HepG2 (cell line): ENCODE data around the gene BMERB1. TPM values are rescaled to one million over a fixed set of nuclear protein-coding genes. Genes with fewer than 3 reads are reported as not detected.
A peak's percentile ranks its signal among the peaks of the same experiment; 100 is the strongest.

Experiments
- CEBPB ChIP-seq: IDR thresholded peaks from 2 replicates; pipeline ENCODE4 v1.6.1; 2011; ENCODE audit warnings: low read depth, low read length, improper control_type of control experiment, borderline replicate concordance
- KDM2A ChIP-seq: sonication (generic); formaldehyde crosslinking; IDR thresholded peaks from 2 replicates; pipeline ENCODE4 v1.4.0; 2020; ENCODE audit warnings: low read depth, missing genetic modification reagents, borderline replicate concordance
- MYC ChIP-seq: sonication (generic); formaldehyde crosslinking; IDR thresholded peaks from 2 replicates; pipeline ENCODE4 v1.9.0; 2021; ENCODE audit warnings: missing genetic modification reagents, borderline replicate concordance
- RBAK ChIP-seq: sonication (generic); formaldehyde crosslinking; IDR thresholded peaks from 2 replicates; pipeline ENCODE4 v1.5.1; 2020; ENCODE audit warnings: mild to moderate bottlenecking, missing genetic modification reagents
- RNF2 ChIP-seq: fragments of 450-650 bp; conservative IDR thresholded peaks from 2 replicates; pipeline ENCODE4 v1.6.1; 2016; ENCODE audit warnings: low read depth
- ZFAT ChIP-seq: sonication (generic); formaldehyde crosslinking; conservative IDR thresholded peaks from 2 replicates; pipeline ENCODE4 v1.8.1; 2023; ENCODE audit warnings: missing genetic modification reagents, inconsistent platforms
- ZNF207 ChIP-seq: fragments of 450-650 bp; IDR thresholded peaks from 2 replicates; pipeline ENCODE4 v1.6.1; 2016; ENCODE audit warnings: antibody characterized with exemption, borderline replicate concordance
- ZNF251 ChIP-seq: sonication (generic); formaldehyde crosslinking; IDR thresholded peaks from 2 replicates; pipeline ENCODE4 v1.9.0; 2021; ENCODE audit warnings: mild to moderate bottlenecking, missing genetic modification reagents
- ZNF350 ChIP-seq: sonication (generic); formaldehyde crosslinking; IDR thresholded peaks from 2 replicates; pipeline ENCODE4 v1.4.0; 2020; ENCODE audit warnings: mild to moderate bottlenecking, low read depth, missing genetic modification reagents, borderline replicate concordance
- ZNF354B ChIP-seq: sonication (generic); formaldehyde crosslinking; IDR thresholded peaks from 2 replicates; pipeline ENCODE4 v1.8.0; 2022; ENCODE audit warnings: mild to moderate bottlenecking, missing genetic modification reagents
- ZNF674 ChIP-seq: sonication (generic); formaldehyde crosslinking; IDR thresholded peaks from 2 replicates; pipeline ENCODE4 v1.5.0; 2020; ENCODE audit warnings: low read depth, mild to moderate bottlenecking, missing genetic modification reagents
- polyA plus RNA-seq, 8 experiments: library from polyadenylated mRNA; depleted of rRNA in 3 of 8; stranded (reverse) in 7 of 8; unstranded in 1 of 8; fragments of >200 nt; fragmentation: Illumina TruSeq in 4 of 8; extraction: Trizol in 4 of 8; gene quantifications; 2 replicates each; pipeline versions ENCODE4 v1.2.1 to v1.2.3, GENCODE V29; 2011 to 2016; ENCODE audit warnings: low read depth in 4 of 8, missing spikeins in 1 of 8, mixed read lengths in 1 of 8; ENCODE audit not compliant: insufficient read depth in 1 of 8
- total RNA-seq, 5 experiments: library from RNA; depleted of rRNA; stranded (reverse); fragments of >200 nt; fragmentation: Illumina TruSeq; extraction: Trizol; gene quantifications; 2 replicates each; pipeline ENCODE4 v1.2.3, GENCODE V29; 2016; ENCODE audit warnings: low read depth in 1 of 5
- TF ChIP-seq, protein P1 (sequence below): IDR thresholded peaks from 2 replicates; pipeline ENCODE4 v1.6.1; 2016; ENCODE audit warnings: low read depth, missing genetic modification reagents, missing compliant biosample characterization
- TF ChIP-seq, protein P2 (sequence below): IDR thresholded peaks from 2 replicates; pipeline ENCODE4 v1.6.1; 2016; ENCODE audit warnings: mild to moderate bottlenecking
- TF ChIP-seq, protein P3 (sequence below): sonication (generic); formaldehyde crosslinking; IDR thresholded peaks from 2 replicates; pipeline ENCODE4 v1.4.0; 2020; ENCODE audit warnings: missing genetic modification reagents
- TF ChIP-seq, protein P4 (sequence below): sonication (generic); formaldehyde crosslinking; IDR thresholded peaks from 2 replicates; pipeline ENCODE4 v1.5.0; 2020; ENCODE audit warnings: missing genetic modification reagents, mild to moderate bottlenecking, borderline replicate concordance
- TF ChIP-seq, protein P5 (sequence below): sonication (generic); formaldehyde crosslinking; IDR thresholded peaks from 2 replicates; pipeline ENCODE4 v1.5.0; 2020; ENCODE audit warnings: mild to moderate bottlenecking, missing genetic modification reagents

The BMERB1 gene
- total and polyA plus RNA-seq, 2 of the 13 experiments (the other 11 are each of a cell fraction or from before 2014, with no cell fraction given): 1.4 TPM

DNA sequence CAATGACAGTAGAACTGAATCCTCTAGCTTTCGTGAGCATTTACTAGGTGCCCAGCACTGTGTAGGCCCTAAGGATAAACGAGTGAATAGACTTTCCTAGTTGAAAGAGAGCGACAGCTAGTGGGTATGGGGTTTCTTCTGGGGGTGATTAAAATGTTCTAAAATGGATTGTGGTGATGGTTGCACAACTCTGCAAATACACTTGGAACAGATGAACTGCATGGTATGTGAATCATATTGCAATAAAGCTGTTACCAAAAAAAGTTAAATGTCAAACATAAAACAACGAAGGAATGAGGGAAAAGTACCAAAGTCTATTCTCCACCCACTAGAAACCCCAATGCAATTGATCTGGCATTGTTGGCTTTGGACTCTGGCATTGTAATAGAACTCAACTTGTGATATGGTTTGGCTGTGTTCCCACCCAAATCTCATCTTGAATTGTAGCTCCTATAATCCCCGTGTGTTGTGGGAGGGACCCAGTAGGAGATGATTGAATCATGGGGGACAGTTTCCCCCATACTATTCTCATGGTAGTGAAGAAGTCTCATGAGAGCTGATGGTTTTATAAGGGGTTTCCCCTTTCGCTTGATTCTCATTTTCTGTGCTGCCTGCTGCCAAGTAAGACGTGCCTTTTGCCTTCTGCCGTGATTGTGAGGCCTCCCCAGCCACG lies 138.1 kb downstream of the BMERB1 start (continued):
- TF ChIP-seq ZNF207: no peak
- TF ChIP-seq ZFAT (CRISPR knock-in tag): no peak
- TF ChIP-seq ZNF251: no peak
- TF ChIP-seq CEBPB: peak; percentile 93
- TF ChIP-seq RNF2: no peak
- no peak for TF ChIP-seq ZNF354B (CRISPR knock-in tag)
- no peak for TF ChIP-seq MYC
- no peak for TF ChIP-seq ZNF674 (CRISPR knock-in tag)
- no peak for TF ChIP-seq ZNF350
- TF ChIP-seq, protein P1, sequence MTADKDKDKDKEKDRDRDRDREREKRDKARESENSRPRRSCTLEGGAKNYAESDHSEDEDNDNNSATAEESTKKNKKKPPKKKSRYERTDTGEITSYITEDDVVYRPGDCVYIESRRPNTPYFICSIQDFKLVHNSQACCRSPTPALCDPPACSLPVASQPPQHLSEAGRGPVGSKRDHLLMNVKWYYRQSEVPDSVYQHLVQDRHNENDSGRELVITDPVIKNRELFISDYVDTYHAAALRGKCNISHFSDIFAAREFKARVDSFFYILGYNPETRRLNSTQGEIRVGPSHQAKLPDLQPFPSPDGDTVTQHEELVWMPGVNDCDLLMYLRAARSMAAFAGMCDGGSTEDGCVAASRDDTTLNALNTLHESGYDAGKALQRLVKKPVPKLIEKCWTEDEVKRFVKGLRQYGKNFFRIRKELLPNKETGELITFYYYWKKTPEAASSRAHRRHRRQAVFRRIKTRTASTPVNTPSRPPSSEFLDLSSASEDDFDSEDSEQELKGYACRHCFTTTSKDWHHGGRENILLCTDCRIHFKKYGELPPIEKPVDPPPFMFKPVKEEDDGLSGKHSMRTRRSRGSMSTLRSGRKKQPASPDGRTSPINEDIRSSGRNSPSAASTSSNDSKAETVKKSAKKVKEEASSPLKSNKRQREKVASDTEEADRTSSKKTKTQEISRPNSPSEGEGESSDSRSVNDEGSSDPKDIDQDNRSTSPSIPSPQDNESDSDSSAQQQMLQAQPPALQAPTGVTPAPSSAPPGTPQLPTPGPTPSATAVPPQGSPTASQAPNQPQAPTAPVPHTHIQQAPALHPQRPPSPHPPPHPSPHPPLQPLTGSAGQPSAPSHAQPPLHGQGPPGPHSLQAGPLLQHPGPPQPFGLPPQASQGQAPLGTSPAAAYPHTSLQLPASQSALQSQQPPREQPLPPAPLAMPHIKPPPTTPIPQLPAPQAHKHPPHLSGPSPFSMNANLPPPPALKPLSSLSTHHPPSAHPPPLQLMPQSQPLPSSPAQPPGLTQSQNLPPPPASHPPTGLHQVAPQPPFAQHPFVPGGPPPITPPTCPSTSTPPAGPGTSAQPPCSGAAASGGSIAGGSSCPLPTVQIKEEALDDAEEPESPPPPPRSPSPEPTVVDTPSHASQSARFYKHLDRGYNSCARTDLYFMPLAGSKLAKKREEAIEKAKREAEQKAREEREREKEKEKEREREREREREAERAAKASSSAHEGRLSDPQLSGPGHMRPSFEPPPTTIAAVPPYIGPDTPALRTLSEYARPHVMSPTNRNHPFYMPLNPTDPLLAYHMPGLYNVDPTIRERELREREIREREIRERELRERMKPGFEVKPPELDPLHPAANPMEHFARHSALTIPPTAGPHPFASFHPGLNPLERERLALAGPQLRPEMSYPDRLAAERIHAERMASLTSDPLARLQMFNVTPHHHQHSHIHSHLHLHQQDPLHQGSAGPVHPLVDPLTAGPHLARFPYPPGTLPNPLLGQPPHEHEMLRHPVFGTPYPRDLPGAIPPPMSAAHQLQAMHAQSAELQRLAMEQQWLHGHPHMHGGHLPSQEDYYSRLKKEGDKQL: 0 out of 2 replicates have a peak, but pooled peaks have one; percentile 14
- TF ChIP-seq, protein P2, sequence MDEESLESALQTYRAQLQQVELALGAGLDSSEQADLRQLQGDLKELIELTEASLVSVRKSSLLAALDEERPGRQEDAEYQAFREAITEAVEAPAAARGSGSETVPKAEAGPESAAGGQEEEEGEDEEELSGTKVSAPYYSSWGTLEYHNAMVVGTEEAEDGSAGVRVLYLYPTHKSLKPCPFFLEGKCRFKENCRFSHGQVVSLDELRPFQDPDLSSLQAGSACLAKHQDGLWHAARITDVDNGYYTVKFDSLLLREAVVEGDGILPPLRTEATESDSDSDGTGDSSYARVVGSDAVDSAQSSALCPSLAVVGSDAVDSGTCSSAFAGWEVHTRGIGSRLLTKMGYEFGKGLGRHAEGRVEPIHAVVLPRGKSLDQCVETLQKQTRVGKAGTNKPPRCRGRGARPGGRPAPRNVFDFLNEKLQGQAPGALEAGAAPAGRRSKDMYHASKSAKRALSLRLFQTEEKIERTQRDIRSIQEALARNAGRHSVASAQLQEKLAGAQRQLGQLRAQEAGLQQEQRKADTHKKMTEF: 0 out of 2 replicates have a peak, but pooled peaks have one; percentile 43
- TF ChIP-seq, protein P3, sequence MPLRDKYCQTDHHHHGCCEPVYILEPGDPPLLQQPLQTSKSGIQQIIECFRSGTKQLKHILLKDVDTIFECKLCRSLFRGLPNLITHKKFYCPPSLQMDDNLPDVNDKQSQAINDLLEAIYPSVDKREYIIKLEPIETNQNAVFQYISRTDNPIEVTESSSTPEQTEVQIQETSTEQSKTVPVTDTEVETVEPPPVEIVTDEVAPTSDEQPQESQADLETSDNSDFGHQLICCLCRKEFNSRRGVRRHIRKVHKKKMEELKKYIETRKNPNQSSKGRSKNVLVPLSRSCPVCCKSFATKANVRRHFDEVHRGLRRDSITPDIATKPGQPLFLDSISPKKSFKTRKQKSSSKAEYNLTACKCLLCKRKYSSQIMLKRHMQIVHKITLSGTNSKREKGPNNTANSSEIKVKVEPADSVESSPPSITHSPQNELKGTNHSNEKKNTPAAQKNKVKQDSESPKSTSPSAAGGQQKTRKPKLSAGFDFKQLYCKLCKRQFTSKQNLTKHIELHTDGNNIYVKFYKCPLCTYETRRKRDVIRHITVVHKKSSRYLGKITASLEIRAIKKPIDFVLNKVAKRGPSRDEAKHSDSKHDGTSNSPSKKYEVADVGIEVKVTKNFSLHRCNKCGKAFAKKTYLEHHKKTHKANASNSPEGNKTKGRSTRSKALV (CRISPR knock-in tag): no peak
- TF ChIP-seq, protein P4, sequence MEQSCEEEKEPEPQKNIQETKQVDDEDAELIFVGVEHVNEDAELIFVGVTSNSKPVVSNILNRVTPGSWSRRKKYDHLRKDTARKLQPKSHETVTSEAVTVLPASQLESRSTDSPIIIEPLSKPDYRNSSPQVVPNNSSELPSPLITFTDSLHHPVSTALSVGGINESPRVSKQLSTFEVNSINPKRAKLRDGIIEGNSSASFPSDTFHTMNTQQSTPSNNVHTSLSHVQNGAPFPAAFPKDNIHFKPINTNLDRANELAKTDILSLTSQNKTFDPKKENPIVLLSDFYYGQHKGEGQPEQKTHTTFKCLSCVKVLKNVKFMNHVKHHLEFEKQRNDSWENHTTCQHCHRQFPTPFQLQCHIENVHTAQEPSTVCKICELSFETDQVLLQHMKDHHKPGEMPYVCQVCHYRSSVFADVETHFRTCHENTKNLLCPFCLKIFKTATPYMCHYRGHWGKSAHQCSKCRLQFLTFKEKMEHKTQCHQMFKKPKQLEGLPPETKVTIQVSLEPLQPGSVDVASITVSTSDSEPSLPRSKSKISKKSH (CRISPR knock-in tag): no peak
- TF ChIP-seq, protein P5, sequence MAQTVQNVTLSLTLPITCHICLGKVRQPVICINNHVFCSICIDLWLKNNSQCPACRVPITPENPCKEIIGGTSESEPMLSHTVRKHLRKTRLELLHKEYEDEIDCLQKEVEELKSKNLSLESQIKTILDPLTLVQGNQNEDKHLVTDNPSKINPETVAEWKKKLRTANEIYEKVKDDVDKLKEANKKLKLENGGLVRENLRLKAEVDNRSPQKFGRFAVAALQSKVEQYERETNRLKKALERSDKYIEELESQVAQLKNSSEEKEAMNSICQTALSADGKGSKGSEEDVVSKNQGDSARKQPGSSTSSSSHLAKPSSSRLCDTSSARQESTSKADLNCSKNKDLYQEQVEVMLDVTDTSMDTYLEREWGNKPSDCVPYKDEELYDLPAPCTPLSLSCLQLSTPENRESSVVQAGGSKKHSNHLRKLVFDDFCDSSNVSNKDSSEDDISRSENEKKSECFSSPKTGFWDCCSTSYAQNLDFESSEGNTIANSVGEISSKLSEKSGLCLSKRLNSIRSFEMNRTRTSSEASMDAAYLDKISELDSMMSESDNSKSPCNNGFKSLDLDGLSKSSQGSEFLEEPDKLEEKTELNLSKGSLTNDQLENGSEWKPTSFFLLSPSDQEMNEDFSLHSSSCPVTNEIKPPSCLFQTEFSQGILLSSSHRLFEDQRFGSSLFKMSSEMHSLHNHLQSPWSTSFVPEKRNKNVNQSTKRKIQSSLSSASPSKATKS (CRISPR knock-in tag): no peak
- TF ChIP-seq KDM2A (CRISPR knock-in tag): no peak
- TF ChIP-seq RBAK (CRISPR knock-in tag): no peak
